ENCODE measurements around the gene SLC9A8.
A peak's percentile ranks its signal among the peaks of the same experiment; 100 is the strongest.

Gene SLC9A8

DNA sequence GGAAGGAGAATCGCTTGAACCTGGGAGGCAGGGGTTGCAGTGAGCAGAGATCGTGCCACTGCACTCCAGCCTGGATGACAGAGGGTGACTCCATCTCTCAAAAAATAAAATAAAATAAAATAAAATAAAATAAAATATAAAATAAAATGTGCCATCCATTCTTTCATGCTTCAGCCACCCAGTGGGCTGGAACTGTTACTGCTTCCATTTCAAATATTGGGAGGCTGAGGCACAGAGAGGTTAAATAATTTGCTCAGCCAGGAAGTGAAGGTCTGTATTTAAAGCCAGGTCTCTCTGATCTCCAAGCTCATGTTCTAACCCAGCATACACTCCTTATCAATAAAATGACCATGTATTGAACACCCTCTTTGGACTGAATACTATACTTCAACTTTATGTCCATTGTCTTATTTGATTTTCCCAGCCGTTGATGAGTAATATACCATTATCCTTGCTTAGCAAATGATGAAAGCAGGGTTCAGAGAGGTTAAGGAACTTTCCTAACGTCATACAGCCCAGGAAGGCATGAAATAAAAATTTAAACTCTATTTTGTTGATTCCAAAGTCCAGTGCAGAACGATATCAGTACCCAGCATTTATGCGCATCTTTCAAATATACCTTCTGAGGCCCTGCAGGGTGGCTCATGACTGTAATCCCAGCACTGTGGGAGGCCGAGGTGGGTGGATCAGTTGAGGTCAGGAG is 25.8 kb upstream of the SLC9A8 start:
- no peak for DNase-seq

DNA sequence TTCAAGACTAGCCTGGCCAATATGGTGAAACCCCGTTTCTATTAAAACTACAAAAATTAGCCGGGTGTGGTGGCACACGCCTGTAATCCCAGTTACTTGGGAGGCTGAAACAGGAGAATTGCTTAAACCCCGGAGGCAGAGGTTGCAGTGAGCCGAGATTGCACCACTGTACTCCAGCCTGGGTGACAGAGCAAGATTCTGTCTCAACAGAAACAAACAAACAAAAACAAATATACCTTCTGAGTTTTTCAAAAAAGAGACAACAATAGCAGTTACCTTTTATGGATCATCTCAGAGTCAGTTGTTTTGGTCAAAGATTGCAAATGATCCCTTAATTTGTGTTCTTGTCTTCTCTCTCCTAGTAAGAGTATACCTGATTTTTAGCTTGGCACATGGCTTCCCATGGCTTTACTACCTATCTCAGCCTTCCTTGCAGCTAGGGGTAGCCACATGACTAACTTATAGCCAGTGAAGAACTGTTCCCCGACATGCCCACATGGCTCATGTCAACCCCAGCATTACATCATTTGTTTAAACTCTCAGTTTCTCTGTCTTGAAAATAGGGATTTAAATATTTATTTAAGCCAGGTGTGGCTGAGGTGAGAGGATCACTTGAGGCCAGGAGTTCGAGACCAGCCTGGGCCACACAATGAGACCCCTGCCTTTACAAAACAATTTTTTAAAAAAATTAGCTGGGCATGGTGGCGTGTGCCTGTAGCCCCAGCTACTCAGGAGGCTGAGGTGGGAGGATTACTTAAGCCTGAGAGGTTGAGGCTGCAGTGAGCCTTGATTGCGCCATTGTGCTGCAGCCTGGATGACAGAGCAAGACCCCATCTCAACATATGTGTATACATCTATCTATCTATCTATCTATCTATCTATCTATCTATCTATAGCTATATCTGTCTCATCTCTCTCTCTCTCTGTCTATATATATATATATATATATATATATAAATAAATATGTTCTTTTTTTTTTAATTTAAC is 25.0 kb upstream of the SLC9A8 start:
- no peak for DNase-seq

DNA sequence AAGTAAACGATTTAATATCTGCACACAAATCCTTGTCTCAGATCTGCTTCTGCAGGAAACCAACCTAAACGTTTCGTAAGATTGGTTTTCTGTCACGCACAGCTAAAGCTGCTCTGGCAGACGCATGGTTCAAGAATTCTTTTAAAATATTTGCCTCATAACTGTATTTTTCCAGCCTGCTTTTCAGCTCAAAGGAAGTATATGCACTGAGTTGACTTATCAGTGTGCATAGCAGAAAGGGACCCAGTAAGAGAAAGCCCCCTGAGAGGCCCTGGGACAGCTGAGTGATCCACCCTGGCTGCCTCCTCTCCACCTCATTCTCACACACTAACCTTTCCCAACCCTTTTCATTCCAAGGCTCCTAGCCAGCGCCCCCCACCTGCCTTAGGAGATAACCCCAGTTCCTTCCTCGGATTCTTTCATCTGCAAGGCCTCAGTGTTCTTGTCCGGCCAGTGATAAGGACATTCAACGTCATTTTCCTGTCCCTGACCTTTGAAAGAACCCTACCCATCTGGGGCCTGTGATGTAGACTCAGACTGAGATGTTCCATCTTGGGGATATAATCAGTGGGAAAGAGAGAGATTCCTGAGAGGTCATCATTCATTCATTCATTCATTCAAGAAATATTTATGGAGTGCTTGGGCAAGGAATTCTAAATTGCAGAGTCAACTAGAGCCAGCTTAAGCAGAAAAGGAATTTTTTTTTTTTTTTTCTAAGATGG is 22.4 kb upstream of the SLC9A8 start:
- no peak for DNase-seq

DNA sequence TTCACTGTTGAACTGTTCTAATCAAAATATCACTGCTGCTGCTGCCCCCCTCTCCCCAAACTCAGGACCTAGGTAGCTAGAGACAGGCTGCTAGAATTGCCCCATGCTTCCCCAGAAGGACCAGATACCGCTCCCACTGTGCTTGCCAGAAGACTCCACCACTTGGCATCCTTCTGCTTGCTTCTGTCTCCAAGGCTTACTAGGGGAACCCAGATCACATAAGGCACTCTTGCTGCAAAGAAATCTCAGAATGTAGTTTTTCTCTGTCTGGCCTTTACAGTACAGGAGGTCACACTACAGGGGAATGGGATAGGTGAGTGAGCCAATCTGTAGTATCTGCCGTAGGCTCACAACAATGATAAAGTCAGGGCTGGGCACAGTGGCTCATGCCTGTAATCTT is 21.5 kb upstream of the SLC9A8 start:
- DNase-seq: no peak

DNA sequence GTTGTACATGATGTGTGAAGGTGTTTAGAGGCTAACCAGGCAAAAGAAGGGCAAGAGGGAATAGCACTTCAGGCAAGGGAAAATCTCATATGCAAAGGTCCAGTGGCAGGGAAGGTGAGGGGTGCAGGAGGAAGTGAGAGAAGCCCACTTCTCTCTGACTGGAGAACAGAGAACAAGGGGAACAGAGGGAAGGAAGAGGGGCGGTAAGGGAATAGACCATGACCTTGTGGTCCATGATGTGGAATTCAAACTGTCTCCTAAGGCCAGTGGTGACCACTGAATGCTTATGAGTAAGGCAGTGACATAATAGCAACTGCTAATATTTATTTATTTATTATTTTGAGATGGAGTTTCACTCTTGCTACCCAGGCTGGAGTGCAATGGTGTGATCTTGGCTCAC is 20.6 kb upstream of the SLC9A8 start:
- DNase-seq: no peak

DNA sequence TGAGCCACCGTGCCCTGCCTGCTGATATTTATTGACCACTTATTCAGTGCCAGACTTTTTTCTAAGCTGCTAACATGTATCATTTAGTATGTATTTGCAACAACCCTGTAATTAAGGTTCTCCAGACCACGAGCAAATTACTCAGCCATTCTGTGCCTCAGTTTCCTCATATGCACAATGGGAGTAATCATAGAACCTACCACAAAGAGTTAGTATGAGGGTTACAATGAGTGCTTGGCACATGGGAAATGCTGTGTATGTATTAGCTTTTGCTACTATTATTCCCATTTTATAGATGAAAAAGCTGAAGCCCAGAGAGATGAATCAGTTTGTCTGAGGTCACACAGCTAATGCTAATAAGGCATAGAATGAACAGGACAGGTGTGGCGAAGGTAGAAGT is 20.0 kb upstream of the SLC9A8 start:
- no peak for DNase-seq

DNA sequence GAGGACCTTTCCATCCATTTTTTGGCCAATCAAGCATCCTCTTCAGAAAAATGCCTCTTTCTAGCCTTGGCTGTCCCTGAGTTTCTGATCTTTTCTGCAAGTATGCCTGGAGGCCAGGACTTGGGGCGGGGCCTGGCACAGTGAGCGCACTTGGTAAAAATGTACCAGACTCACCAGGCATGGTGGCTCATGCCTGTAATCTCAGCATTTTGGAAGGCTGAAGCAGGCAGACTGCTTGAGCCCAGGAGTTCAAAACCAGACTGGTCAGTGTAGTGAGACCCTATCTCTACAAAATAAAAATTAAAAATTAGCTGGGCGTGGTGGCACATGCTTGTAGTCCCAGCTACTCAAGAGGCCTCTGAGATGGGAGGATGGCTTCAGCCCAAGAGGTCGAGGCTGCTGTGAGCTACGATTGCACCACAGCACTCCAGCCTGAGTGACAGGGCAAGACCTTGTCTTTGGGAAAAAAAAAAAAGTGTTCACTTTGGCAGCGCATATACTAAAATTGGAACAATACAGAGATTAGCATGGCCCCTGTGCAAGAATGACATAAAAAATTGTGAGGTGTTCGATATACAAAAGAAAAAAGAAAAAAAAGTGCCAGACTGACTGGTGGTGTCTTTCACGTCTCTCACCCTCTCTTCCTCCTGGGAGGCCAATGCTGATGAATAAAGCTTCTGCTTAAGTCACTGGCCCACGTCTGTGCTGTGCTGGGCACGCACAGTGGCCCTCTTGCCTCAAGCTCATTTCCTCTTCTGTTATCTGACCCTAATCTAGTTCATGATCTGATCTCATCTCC is 18.1 kb upstream of the SLC9A8 start:
- DNase-seq: no peak

DNA sequence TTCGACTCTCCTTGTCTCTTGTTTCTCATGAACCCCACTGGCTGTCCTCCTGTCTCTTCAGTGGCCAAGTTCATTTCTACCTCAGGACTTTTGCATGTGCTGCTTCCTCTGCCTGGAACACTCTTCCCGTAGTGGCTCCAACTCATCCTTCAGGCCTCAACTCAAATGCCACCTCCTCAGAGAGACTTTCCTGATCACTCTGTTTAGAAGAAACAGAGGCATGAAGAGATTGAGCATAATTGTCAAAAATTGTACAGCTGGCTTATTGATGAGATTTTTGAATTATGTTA is 17.5 kb upstream of the SLC9A8 start:
- DNase-seq: no peak

DNA sequence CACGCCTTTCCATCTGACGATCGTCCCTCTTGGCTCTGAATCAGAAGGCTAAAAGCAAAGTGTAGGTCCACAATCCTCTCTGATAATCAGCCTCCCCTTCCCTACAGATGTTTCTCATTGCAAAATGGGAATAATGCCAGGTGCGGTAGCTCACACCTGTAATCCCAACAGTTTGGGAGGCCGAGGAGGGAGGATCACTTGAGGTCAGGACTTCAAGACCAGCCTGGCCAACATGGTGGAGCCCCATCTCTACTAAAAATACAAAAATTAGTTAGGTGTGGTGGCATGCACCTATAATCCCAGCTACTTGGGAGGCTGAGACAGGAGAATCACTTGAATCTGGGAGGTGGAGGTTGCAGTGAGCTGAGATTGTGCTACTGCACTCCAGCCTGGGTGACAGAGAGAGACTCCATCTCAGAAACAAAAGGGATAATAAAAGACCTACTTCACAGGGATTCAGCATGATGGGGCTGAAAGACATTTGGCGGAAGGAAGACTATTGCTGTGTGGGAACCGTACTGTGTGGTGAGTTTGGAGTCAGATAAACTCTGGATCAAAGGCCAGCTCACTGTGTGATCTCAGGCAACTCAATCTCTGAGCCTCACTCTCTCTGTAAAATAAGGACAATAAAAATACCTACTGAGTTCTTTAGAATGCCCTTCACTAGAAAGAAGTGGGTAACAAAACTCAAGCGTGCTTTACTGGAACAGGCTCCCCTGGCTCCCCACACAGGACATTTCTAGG is 15.9 kb upstream of the SLC9A8 start:
- no peak for DNase-seq

DNA sequence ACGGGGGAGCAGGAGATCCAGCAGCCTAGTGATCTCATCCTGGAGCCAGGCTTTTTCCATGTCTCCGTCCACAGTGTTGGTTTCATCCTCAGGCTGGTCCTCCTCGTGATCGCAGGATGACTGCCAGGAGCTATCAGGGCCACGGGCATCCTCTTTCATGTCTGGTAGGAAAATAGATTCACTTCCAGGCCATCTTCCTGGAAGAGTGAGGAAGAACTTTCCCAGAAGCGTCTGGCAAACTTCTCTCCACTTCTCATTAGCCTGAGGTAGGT is 15.3 kb upstream of the SLC9A8 start:
- DNase-seq: no peak

DNA sequence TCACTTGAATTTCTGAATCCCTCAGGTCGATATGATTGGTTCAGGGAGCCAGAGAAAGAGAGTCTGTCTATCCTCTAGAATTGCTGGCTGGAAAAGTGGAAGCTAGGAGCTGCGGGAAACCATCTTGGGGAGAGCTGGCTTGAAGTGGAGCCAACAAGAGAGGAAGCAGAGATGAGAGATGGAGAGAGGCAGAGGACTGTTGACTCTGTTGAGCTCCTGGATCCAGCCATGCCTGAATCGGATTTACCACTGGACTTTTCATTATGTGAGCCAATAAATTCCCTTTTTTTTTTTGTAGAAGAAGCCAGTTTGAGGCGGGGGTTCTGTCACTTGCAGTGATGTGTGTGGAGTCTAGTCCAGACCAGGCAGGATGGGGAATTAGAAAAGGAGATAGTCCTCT is 13.9 kb upstream of the SLC9A8 start:
- no peak for DNase-seq

DNA sequence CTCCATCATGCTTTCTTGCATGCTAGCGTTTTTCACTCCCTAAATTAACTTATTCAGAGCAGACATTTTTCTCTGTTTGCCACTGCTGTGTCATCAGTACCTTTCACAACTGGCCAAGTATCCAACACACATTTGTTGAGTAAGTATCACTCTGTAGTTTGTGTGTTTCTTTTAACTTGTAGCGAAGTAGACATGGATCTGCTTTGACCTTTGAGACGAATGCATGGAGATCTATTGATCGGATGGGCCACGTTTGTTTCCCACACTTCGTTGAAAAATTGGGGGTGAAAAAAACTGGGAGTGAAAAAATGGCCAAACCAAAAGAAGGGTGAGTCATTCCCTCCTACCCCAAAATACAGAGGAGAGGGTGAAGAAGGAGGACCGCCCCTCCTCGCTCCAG is 12.9 kb upstream of the SLC9A8 start:
- no peak for DNase-seq

DNA sequence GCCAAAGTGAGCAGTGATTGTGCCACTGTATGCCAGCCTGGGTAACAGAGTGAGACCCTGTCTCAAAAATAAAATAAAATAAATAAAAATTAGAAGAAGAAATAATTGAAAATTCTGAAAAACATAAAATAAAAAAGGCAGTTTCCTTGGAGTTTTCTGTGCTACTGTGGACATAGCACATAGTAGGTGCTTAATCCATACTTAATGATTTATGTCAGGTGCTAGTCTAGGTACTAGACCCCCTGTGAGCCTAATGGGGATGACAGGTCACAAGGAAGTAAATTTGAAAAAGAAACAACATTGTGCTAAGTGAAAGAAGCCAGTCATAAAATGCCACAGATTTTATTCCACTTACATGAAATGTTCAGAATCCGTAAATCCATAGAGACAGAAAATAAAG is 9.2 kb upstream of the SLC9A8 start:
- DNase-seq: no peak

DNA sequence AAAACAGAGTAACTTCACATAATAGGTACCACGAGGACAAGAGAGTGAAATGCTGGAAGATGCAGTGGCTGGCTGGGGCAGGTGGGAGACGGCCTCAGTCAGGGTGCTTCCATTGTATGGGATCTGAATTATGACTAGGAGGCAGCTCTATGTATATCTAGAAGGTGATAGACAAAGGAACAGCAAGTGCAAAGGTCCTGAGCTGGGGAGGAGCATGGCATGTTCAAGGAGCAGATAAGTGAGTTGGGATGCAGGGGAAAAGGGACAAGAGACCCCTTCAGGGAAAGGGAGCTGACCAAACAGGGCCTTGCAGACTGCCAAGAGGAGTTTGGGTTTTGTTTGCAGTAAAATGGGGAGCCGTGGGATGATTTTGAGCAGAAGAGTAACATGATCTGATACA is 8.3 kb upstream of the SLC9A8 start:
- DNase-seq: no peak

DNA sequence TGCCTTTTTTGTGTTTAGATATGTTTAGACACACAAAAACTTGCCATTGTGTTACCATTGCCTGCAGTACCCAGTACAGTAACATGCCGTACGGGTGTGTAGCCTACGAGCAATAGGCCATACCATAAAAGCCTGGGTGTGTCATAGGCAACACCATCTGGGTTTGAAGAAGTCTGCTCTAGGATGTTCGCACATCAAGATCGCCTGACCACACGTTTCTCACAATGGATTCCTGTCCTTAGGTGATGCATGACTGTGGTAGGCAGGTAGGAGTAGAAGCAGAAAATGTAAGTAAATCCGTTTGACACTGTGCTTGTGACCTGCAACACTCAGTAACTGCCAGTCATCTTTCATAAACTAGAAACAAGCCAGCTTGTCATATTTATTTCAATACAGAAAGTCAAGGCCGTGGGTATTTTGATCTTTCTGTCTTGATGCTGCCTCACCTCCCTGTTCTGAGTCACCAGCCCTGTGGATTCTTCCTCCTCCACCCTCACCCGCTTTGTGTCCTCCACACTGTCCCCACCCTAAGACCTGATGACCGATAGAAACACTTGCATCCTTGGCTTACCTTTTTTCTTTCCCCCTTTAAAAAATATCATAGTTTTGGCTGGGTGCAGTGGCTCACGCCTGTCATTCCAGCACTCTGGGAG is 7.3 kb upstream of the SLC9A8 start:
- peak; percentile 70 for DNase-seq

DNA sequence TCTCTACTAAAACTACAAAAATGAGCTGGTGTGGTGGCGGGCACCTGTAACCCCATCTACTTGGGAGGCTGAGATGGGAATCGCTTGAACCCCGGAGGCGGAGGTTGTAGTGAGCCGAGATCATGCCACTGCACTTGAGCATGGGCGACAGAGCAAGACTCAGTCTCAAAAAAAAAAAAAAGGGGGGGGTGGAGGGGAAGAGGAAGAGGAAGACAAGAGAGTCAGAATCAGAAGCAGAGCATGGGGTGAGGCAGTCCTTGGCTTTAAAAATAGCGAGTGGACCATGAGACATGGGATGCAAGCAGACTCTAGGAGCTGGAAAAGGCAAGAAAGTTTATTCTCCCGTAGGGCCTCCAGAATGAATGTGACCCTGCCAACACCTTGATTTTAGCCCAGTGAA is 3.9 kb upstream of the SLC9A8 start:
- no peak for DNase-seq

DNA sequence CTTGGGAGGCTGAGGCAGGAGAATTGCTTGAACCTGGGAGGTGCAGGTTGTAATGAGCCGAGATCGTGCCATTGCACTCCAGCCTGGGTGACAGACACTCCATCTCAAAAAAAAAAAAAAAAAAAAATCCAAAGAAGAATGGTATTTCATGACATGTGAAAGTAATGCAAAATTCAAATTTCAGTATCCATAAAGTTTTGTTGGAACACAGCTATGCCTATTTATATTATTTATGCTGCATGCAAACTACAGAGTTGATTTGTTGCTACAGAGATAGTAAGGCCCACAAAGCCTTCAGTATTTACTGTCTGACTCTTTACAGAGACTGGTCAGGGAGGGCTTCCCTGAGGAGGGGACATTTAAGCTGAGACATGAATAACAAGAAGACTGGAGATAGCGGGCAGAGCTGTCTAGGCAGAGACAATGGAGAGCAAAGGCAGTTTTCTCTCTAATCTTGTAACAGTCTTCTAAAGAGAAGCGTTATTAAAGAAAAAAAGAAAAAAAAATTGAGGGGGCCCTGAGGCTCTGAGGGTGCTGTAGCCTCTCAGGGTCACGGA is 2.7 kb upstream of the SLC9A8 start:
- DNase-seq: no peak

DNA sequence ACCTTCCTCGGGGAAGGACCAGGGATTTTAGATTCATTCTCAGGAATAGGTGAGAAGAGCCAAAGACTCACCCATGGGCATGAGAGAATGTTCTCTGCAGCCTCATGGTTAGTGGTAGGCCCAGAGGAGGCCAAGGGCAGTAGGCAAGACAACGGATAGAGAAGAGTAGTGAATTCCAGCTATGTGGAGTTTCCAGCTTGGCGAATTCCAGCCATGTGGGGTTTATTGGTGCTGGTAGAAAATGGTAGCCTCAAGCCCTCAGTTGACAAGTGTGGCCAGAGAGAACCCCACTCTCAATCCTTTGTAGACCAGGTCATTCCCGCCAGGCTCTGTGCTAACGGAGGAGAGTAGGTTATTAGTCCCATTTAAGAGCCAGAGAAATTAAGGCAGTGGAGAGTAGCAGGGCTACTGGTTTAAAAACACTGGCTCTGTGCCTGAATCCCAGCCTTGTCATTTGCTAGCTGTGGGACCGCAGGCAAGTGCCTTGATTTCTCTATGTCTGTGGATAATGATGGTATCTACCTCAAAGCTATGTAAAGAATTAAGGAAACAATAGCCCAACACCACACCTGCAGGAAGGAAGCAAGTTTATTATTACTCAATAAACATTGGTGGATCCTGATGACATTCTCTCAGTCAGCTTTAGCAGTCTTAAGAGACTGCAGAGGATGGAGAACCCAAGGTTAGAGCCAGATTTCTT is 2.0 kb upstream of the SLC9A8 start:
- no peak for DNase-seq

DNA sequence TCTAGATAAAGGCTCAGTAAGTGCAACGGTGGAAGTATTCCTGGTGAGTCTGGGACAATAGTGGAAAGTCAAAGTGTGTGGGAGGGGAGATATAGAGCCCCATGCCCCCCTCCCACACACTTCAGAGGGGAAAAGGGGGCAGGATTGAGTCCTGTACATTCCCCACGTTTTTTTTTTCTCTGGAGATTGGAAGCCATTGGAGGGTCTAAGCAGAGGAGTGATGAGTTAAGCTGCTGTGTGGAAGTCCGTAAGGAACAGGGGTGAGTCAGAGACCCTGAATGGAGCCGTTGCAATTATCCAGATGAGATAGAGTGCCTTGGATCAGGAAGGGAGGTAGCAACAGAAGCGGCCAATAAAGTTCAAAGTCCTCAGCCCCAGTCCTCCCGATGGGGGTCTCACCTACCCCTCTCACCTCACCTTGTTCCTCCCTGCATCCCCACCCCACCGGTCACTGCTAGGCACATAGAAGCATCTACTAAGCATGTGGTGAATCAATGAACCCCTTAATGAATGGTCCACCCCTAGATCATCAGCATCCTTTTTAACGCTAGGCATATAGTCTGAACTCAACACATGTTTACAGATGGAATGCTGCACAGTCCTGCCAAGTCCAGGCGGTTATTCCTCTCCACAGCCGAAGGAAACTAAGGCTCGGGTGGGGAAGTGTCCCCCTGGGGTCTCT is 662 bp upstream of the SLC9A8 start:
- no peak for DNase-seq

DNA sequence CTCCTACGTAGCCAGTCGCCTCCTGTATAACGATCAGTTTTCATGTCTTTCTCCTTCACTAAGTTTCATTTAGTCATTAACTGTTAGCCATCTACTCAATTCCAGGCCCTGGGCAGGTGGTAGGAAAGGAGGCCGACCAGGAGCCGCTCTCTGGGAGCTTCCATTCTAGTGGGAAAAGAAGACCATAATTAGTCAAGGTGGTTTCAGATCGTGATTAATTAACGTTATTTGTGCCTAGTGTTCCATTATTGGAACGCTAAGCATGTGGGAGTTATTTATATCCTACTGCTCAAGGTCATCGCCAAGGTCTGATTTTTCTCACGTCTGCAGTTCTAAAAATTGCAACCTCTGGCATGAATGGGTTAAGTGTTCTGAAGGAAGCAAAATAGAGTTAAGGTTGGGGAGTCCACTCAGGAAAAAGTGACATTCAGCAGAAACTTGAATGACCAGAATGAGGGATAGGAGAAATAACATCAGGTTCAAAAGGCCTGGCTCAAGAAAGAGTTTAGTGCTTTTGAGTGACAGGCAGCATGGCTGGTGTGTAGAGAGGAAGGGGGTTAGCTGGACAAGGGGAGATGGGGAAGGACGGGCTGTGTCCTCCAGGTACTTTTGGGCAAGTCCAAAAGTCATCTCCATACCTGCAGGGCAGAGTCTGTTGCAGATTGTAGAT is 812 bp downstream of the SLC9A8 start:
- DNase-seq: no peak

Measured in stimulated activated naive CD4-positive, alpha-beta T cell treated with Interleukin-2 at 50 U/mL for 16 hours (primary cell).